GM18505 (cell line): ENCODE data around the gene CYTH4.

Source experiments
- ATAC-seq: cut with Tn5 transposase; IDR thresholded peaks from one replicate; pipeline ENCODE4 v1.9.1; 2021; ENCODE audit not compliant: unreplicated experiment
- POLR2A ChIP-seq: IDR thresholded peaks from 4 replicates; pipeline ENCODE4 v1.6.1; 2011; ENCODE audit warnings: borderline replicate concordance; ENCODE audit not compliant: insufficient read depth, insufficient read length; ENCODE audit errors: extremely low read depth

CYTH4 gene

DNA sequence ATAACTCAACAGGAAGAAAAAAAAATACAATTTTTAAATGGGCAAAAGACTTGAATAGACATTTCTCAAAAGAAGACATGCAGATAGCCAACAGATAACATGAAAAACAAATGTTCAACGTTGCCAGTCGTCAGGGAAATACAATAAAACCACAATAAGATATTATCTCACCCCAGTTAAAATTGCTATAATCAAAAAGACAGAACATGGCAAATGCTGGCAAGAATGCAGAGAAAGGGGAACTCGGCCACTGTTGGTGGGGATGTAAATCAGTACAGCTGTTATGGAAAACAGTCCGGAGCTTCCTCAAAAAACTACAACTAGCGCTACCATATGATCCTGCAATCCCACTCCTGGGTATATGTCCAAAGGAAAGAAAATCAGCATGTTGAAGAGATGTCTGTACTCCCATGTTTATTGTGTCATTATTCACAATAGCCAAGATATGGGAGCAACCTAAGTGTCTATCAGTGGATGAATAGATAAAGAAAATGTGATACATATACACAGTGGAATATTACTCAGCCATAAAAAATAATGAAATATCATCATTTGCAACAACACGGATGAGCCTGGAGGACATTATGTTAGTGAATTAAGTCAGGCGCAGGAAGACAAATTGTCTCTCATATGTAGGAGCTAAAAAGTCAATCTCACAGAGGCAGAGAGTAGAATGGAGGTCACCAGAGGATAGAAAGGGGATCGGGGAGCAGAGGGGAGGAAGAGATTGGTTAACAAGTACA is 12.2 kb upstream of the CYTH4 start:
- TF ChIP-seq POLR2A = no peak
- ATAC-seq = no peak

DNA sequence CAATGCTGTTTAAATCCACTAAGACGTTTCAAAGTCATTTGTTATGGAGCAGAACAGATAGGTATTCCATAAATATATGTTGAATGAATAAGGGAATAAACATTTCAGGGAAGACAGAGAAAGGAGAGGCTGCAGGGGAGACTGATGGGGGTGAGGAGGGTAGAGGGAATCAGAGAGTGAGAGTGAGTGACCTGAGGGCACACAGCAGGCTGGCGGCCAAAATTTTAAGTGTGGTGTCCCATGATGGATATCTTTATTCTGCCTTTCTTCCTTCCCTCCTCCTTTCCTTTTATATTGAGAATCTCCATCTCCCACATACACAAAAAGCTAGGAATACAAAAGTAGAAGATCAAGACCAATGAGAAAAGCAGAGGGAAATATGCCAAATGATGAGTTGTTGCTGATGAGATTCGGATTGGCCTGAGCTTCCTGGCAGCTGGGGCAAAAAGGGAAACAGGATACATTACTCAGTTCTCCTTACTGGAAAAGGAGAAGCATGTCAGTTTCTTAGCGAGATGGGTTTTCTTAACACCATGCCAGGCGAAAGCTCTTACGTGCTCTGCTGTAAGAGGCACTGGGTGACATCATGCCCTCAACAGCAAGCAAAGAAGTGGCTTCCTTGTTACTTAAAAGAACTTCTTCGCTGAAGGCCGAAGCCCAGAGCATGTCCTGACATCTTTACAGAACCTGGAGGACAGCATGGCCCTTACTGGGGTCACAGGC is 11.2 kb upstream of the CYTH4 start:
- ATAC-seq = no peak
- no peak for TF ChIP-seq POLR2A

DNA sequence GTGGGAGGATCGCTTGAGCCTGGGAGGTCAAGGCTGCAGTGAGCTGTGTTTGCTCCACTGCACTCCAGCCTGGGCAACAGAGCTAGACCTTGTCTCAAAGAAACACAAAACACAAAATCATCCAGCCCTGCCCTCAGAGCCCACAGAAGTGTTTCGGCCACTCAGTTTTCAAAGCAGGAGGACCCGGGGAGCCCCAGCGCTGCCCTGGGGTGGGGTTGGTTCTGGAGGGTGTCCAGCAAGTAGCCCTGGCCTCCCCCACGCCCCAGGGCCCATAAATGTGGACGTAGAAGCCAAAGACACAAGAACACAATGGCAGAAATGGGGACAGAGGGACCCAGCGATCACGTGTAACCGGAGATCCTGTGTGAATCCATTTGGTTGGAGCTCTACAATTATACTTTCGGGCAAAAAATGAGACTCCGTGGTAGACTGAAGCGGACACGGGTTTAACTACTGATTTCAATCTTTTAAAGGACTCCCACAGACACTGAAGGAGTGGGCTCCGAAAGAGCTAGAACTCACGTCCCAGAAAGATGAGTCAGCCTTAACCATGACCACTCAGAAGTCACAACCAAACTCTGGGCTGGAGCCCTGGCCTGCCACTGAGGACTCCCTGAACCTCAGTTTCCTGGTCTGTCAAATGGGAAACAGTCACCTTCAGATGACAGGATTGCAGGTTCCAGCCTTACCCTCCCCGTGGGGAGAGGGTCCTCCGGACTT is 9.0 kb upstream of the CYTH4 start:
- TF ChIP-seq POLR2A = no peak
- ATAC-seq = no peak

DNA sequence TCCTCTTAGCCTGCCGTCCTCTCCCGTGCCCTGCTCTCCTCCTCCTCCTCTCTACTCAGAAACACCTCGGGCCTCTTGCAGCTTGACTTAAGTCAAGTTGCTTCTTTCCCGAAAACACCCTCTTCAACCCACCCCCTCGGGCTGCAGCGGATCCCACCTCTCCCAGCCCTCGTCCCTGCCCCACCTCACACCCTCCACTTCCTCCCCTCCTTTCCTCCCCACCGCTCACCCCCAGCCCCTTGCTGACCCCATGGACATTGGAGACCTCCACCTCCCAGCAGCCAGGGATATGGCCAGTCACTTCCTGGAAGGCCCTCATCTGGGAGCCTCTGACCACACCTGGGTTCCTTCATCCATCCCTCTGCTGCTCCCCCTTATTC is 8.5 kb upstream of the CYTH4 start:
- TF ChIP-seq POLR2A = no peak
- no peak for ATAC-seq

DNA sequence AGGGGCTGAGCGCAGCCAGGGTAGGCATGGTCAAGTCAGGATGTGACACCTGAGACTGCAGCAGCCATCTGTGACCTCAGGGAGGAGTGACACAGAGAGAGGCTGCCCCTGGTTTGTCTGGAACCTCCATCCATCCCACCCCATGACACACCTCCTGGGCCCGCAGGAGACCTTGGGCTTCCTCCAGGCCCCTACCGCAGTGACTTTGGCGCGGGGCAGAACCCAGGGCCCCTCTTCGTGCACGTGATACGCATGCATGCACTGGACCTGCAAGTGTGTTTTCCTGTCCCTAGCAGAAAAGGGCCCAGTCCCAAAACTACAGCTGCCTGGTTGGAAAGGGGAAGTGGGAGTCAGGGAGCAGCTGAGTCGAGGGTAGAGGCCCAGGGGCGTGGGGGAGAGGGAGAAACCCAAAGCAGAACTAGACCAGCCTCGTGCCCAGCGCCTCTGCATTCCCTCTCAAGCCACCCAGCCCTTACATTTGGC is 7.9 kb upstream of the CYTH4 start:
- no peak for ATAC-seq
- TF ChIP-seq POLR2A = no peak

DNA sequence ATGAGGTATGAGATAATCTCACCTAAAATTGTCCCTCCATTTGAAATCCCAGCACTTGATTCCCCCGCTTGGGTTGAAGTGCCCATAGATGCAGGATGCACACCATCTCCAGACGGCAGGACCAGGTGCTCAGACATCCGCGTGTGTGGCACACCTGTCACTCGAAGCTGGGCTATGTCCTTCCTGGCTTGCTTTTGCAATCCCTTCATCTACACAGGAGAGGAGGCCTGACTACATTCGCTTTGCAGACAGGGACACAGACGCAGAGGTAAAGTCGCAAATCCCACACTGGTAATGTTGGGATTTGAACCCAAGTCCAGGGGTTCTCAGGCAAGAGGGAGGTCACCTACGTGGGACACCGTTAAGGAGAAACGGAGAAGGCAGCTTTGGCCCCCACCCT is 7.2 kb upstream of the CYTH4 start:
- no peak for ATAC-seq
- TF ChIP-seq POLR2A = no peak

DNA sequence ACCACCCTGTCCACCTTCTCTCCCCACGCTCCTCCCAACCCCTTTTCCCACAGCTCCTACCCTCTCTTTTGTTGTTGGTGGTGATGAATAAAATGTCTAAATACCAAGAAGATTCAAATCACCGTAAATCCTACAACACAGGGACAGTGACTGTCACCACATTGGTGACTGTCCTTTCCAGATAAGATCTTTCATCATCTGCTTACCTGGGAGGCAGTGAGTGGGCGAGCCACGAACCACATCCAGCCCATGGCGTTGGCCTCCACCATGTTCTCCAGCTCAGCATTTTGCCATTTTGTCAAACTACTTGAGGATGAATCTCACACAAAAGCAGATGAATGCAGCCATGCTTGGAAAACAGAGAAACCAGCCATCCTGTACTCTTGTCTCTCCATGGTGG is 6.7 kb upstream of the CYTH4 start:
- TF ChIP-seq POLR2A = no peak
- ATAC-seq = no peak

DNA sequence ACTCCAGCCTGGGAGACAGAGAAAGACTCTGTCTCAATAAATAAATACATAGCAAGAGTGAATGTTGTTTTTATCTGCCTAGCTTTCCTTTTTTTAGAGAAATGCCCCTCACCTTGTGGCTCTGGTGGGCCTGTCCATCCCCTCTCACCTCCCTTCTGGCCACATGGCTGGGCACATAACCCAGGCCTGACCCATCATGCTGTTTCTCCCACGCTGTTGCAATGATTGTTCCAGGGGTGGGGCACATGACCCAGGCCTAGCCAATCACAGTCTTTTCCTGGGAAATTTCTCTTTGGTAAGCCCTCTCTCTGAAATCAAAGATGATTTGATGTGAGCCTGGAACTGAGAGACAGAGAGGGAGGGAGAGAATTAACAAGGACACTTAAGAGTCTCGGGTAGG is 5.5 kb upstream of the CYTH4 start:
- ATAC-seq = no peak
- no peak for TF ChIP-seq POLR2A

DNA sequence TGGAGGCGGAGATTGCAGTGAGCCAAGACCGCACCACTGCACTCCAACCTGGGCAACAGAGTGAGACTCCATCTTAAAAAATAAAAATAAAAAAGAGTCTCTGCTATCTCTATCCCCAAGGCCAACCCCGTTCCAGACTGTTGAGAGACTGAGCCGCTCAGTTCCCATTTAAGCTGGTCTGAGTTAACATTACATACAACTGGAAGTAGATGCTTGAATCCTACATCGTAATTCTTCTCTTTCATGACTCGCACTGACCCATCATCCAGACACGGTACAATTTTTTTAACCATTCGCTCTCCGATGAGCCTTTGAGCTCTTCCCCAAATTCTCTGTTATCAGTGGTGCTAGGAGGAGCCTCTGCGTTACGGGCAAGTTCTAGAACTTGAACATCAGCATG is 4.9 kb upstream of the CYTH4 start:
- ATAC-seq = no peak
- TF ChIP-seq POLR2A = no peak

DNA sequence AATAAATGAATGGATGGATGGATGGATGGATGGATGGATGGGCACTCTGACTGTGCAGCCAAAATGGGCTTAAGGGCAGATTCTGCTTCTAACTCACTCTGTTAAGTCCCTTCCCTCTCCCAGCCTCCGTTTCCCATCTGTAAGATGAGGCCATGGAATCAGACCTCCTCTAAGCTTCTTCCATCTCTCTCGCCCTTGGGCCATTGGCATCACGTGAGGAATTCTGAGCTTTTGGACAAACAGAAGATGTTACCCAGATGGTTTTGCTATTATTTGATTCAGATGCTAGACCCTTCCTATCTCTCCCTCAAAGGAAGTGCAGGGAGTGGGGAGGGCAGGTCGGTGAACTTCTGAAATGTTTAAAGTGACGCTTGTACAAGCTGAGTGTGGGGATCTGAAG is 4.0 kb upstream of the CYTH4 start:
- no peak for TF ChIP-seq POLR2A
- no peak for ATAC-seq

DNA sequence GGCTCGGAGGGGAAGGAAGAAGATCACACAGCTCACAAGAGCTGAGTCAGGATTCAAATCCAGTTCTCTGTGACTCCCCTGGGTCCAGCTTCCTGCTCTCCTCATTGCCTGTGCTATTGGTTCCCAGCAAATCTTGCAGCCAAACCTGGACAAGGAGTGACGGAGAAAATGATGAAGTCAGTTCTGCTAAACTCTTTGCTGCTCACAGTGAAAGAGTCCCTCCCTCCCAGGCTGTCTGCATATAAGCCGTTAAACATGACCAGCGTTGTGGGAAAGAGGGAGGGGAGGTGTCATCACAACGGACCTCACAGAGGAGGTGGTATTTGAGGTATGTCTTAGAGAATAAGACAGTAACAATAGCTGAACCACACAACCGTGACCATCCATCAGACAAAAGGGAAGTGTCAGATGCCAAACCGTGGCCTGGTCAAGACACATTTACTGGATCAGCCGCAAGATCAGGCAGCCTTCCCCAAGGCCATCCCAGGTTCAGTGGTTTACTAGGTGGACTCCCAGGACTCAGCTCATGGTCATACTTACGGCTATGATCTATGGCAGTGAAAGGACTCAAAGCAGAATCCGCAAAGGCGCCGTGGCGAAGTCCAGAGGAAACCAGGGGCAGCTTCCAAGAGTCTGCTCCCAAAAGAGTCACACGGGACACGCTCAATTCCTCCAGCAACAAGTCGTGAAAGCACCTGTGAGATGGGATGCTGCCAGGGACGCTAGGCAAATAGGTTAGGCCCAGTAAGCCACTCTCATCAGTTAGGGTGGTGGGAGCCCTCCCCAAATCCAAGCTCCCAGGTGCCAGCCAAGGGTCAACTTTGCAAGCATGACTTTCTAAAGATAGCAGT is 2.8 kb upstream of the CYTH4 start:
- ATAC-seq = no peak
- TF ChIP-seq POLR2A = no peak

DNA sequence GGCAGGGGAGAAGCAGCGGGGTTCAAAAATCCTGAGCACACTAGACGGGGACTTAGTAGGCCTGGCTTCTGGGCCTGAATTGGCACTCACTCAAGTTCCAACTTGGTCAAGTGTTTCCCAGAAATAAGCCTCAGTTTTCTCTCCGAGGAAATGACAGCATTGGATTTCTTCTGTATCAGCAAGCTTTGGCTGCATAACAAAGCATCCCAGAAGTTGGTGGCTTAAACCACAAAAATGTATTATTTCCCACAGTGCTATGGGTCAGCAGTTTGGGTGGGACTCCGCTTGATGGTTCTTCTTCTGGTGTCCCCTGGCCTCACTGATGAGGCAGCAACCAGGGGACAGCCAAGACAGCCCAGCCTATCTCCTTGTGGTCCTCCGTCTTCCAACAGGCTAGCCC is 1.6 kb upstream of the CYTH4 start:
- no peak for ATAC-seq
- no peak for TF ChIP-seq POLR2A

DNA sequence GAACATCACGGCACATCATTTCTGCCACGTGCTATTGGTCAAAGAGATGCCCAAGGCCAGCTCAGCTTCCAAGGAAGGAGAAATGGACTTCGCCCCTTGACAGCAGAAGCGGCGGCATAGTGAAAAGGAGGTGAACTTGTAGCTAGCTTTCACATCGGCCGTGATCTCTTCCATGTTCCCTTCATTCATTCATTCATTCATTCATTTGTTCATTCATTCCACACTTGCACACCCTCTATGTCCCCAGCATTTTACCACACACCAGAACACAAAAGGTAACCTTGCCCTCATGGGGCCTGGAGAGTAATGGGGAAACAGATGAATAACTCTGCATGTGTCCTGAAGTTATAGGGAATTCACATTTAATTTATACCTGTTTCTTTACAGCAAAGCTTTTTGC is 1.1 kb upstream of the CYTH4 start:
- no peak for ATAC-seq
- no peak for TF ChIP-seq POLR2A
